ES-I3 (cell line): ENCODE results near the gene ATF1.
"Not testable (repeated sequence)": the region's sequence is repeated elsewhere in the genome, so short reads cannot be mapped to it uniquely, and the experiment has no call there.

Experiments used
- H3K36me3 ChIP-seq: 2 replicates; pipeline ENCODE4 v1.6.1; 2013; ENCODE audit warnings: mild to moderate bottlenecking, low read length, control low read depth, moderate library complexity; ENCODE audit not compliant: insufficient read depth
- H3K4me1 ChIP-seq: 2 replicates; pipeline ENCODE4 v1.6.1; 2013; ENCODE audit warnings: mild to moderate bottlenecking, control low read depth, low read length; ENCODE audit not compliant: insufficient read depth
- H3K9ac ChIP-seq: 2 replicates; pipeline ENCODE4 v1.6.1; 2013; ENCODE audit warnings: low read depth, mild to moderate bottlenecking, low read length, moderate library complexity
- H3K9me3 ChIP-seq: 2 replicates; pipeline ENCODE4 v1.6.1; 2013; ENCODE audit warnings: mild to moderate bottlenecking, low read length, moderate library complexity; ENCODE audit not compliant: control insufficient read depth, insufficient read depth

The ATF1 gene

DNA sequence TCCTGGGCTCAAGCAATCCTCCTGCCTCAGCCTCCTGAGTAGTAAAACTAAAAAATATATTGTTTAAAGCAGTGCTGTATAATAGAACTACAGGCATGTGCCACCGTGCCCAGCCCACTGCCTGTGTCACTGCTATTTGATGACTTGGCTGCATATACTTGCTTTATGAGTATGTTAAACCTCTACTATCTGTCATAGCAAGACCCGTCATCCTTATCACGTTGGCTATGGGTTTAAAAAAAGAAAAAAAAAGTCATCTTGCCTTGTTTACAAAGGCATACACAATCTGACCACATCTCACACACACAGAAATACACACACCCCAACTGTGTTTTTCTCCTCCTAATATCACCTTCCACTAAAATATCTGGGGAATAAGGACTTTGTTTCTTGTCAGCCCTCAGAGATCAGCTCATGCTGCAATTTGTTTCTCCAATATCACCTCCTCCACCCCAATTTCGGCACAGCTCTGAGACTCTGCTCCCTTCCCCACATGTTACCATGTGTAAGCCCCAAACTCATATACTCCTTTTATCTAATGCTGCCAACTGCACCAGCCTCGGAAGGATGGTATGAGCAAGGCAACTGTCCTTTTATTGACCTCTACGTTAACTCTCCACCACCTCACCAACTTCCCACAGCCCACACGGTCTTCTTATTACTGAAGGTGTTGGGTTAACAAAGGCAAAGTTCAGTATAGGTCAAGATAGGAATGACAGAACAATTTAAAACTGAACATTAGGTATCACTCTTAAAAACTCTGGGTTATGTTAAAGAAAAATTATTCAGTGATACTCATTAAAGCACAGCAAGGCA, 78.0 kb downstream of the ATF1 start:
- Histone ChIP-seq H3K36me3 (no peaks in the 10 kb centered on the region; the same call in 1 of the 2 replicates), H3K9ac (no peak overlapping the region), H3K4me1 (no peaks in the 10 kb centered on the region)

GRCh38 chr12:50842637-50843493, 79.0 kb downstream of the ATF1 start, which contains the start of gene TMPRSS12:
Gene TMPRSS12 (plus strand): TSS chr12:50842926. CDS start chr12:50842965, 39 bp downstream.
- Histone ChIP-seq H3K9me3 (no peaks in the 10 kb centered on the region; the same call in 1 of the 2 replicates), H3K4me1 (no peaks in the 10 kb centered on the region), H3K9ac (peak within 1 kb of the TSS; percentile 25; the same call in 1 of the 2 replicates), H3K36me3 (no peaks in the 10 kb centered on the region)

More for the DNA sequence above, 78.0 kb downstream of the ATF1 start:
- no peaks in the 10 kb centered on the region; the same call in 1 of the 2 replicates for H3K9me3 ChIP-seq

GRCh38 chr12:50845021-50845647, 81.2 kb downstream of the ATF1 start:
- Histone ChIP-seq H3K9ac (no peak overlapping the region), H3K4me1 (no peaks in the 10 kb centered on the region), H3K36me3 (no peaks in the 10 kb centered on the region), H3K9me3 (no peaks in the 10 kb centered on the region; the same call in 1 of the 2 replicates)

- no peaks in the 10 kb centered on the region; the same call in 1 of the 2 replicates for H3K9me3 ChIP-seq
- no peaks in the 10 kb centered on the region for H3K4me1 ChIP-seq
- H3K9ac ChIP-seq: no peak overlapping the region
Measured at GRCh38 chr12:50848963-50849362, 85.1 kb downstream of the ATF1 start.

GRCh38 chr12:50855218-50855617, 91.3 kb downstream of the ATF1 start:
- not testable (repeated sequence) for H3K36me3 ChIP-seq, H3K4me1 ChIP-seq, H3K9me3 ChIP-seq, H3K9ac ChIP-seq

More at GRCh38 chr12:50848963-50849362, 85.1 kb downstream of the ATF1 start:
- H3K36me3 ChIP-seq: no peaks in the 10 kb centered on the region

GRCh38 chr12:50855679-50856078, 91.8 kb downstream of the ATF1 start:
- H3K9me3 ChIP-seq, H3K4me1 ChIP-seq, H3K36me3 ChIP-seq, H3K9ac ChIP-seq: not testable (repeated sequence)

- Histone ChIP-seq H3K36me3 (no peaks in the 10 kb centered on the region), H3K4me1 (no peaks in the 10 kb centered on the region), H3K9me3 (no peaks in the 10 kb centered on the region), H3K9ac (no peak overlapping the region)
Measured at GRCh38 chr12:50859621-50860310, 95.9 kb downstream of the ATF1 start.

- H3K9me3 ChIP-seq: peaks cover 4% of the 10 kb centered on the region; the same call in 1 of the 2 replicates
- no peaks in the 10 kb centered on the region for H3K4me1 ChIP-seq
- H3K9ac ChIP-seq: no peak overlapping the region
- no peaks in the 10 kb centered on the region for H3K36me3 ChIP-seq
Measured at GRCh38 chr12:50862316-50862715, 98.4 kb downstream of the ATF1 start.

DNA sequence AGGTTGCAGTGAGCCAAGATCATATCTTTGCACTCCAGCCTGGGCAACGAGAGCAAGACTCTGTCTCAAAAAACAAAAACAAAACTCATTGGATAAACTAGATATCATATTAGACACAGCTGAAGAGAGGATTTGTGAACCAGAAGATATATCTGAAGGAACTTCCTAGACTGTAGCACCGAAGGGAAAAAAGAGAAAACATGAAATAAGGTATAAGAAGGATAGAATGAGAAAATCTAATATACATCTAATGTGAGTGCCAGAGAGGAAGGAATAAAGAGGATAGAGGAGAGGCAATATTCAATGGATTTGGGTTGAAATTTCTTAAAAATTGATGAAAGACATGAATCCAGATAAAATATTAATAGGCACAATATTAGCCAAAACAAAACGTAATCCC, 101.4 kb downstream of the ATF1 start:
- H3K4me1 ChIP-seq: no peaks in the 10 kb centered on the region
- H3K9me3 ChIP-seq: peaks cover 4% of the 10 kb centered on the region; the same call in 1 of the 2 replicates
- no peak overlapping the region for H3K9ac ChIP-seq
- H3K36me3 ChIP-seq: no peaks in the 10 kb centered on the region

DNA sequence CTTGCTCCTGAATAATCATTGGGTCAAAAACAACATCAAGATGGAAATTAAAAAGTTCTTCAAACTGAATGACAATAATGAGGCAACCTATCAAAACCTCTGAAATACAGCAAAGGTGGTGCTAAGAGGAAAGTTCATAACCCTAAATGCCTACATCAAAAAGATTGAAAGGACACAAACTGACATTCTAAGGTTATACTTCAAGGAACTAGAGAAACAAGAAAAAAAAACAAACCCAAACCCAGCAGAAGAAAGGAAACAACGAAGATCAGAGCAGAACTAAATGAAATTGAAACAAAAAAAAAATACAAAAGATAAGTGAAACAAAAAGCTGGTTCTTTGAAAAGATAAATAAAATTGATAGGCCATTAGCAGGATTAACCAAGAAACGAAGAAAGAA, 105.0 kb downstream of the ATF1 start:
- not testable (repeated sequence) for H3K4me1 ChIP-seq, H3K36me3 ChIP-seq, H3K9ac ChIP-seq, H3K9me3 ChIP-seq
